Esophagus muscularis mucosa (tissue), 4 donors: ENCODE measurements around the gene MRPS2. TPM values are rescaled to one million over a fixed set of nuclear protein-coding genes. Genes with fewer than 3 reads are reported as not detected.
"Not testable (repeated sequence)": the region's sequence is repeated elsewhere in the genome, so short reads cannot be mapped to it uniquely, and the experiment has no call there.

Source experiments
- DNase-seq: peaks from one replicate; pipeline ENCODE4 v3.0.0-alpha.2; 2017; ENCODE audit errors: extremely low spot score
- H3K27ac ChIP-seq, 4 donors: fragments of 200-600 bp; sonication (generic); replicated peaks in 1 of 4; 1 replicate in 3 of 4; 2 replicates in 1 of 4; pipeline ENCODE4 v1.5.1; 2016 to 2019; ENCODE audit warnings: mild to moderate bottlenecking in 1 of 4
- H3K27me3 ChIP-seq, 4 donors: fragments of 200-600 bp; sonication (generic); one replicate each; pipeline versions ENCODE4 v1.5.1 to v1.6.0; 2016 to 2019
- H3K36me3 ChIP-seq, 4 donors: fragments of 200-600 bp; sonication (generic); one replicate each; pipeline ENCODE4 v1.5.1; 2016 to 2019
- H3K4me1 ChIP-seq, 4 donors: fragments of 200-600 bp; sonication (generic); one replicate each; pipeline ENCODE4 v1.5.1; 2016 to 2019
- H3K4me3 ChIP-seq, 4 donors: fragments of 200-600 bp; sonication (generic); 1 replicate in 2 of 4; 2 replicates in 2 of 4; pipeline ENCODE4 v1.5.1; 2016 to 2019; ENCODE audit warnings: mild to moderate bottlenecking in 4 of 4, moderate library complexity in 1 of 4
- H3K9me3 ChIP-seq, 4 donors: fragments of 200-600 bp; sonication (generic); 1 replicate in 3 of 4; 2 replicates in 1 of 4; pipeline ENCODE4 v1.5.1; 2016 to 2019
- CTCF ChIP-seq, 3 experiments: fragments of 200-600 bp in 2 of 3; fragments of 450-650 bp in 1 of 3; sonication (generic) in 2 of 3; IDR thresholded peaks; one replicate each; pipeline ENCODE4 v1.5.1; 2017 to 2019; ENCODE audit warnings: antibody characterized with exemption in 3 of 3, mild to moderate bottlenecking in 2 of 3, moderate library complexity in 1 of 3
- EP300 ChIP-seq: sonication (generic); formaldehyde crosslinking; IDR thresholded peaks from one replicate; pipeline ENCODE4 v1.6.1; 2017; ENCODE audit warnings: antibody characterized with exemption
- POLR2A ChIP-seq: fragments of 450-650 bp; IDR thresholded peaks from one replicate; pipeline ENCODE4 v1.6.1; 2017; ENCODE audit warnings: antibody characterized with exemption, moderate library complexity, mild to moderate bottlenecking, low read depth
- POLR2AphosphoS5 ChIP-seq, 2 donors: sonication (generic); formaldehyde crosslinking; IDR thresholded peaks; one replicate each; pipeline ENCODE4 v1.6.1; 2017; ENCODE audit warnings: antibody characterized with exemption in 2 of 2
- WGBS: methylation state at CpG from one replicate; pipeline ENCODE4 v1.1.5; 2018; 5-methylcytosine and 5-hydroxymethylcytosine counted together
- intact Hi-C: fragments of 100-400 bp; cut with DNase I; formaldehyde crosslinking; loops from one replicate; pipeline ENCODE4 v1.15.1; 2023
- total RNA-seq, 4 donors: library from RNA; depleted of rRNA; stranded (reverse); fragments of >200 nt; gene quantifications; one replicate each; pipeline versions ENCODE4 v1.1.0 to v1.2.1, GENCODE V29; 2016

MRPS2 gene
- total RNA-seq, 4 donors from 2014 or later, result 19.5 to 47.3 (median 37.9) TPM

GRCh38 chr9:135533674-135534073, 33.2 kb downstream of the MRPS2 start:
- no peak for TF ChIP-seq POLR2AphosphoS5 (IDR thresholded peaks at IDR 0.05)
- no peak for TF ChIP-seq EP300
- TF ChIP-seq CTCF (IDR thresholded peaks at IDR 0.05), result no peak
- no peak overlapping the region for H3K4me3 ChIP-seq
- no peak overlapping the region for H3K27ac ChIP-seq
- no peaks in the 10 kb centered on the region for H3K4me1 ChIP-seq
- WGBS, result 84% methylated on average over 12 of the region's 12 CpGs
- DNase-seq, result no peak
- H3K9me3 ChIP-seq, result peaks cover 0 to 5% (median 0%) of the 10 kb centered on the region in 4 donors
- H3K36me3 ChIP-seq, result no peaks in the 10 kb centered on the region
- intact Hi-C loops, result no loop called here
- peaks cover 0 to 33% (median 0%) of the 10 kb centered on the region in 4 donors for H3K27me3 ChIP-seq

- H3K27ac ChIP-seq, intact Hi-C loops, DNase-seq, H3K4me3 ChIP-seq, H3K36me3 ChIP-seq, H3K9me3 ChIP-seq, H3K4me1 ChIP-seq: not testable (repeated sequence)
- WGBS, result 39% methylated on average over 10 of the region's 10 CpGs
- H3K27me3 ChIP-seq, result peaks cover 0 to 39% (median 0%) of the 10 kb centered on the region in 4 donors
These were observed 33.8 kb downstream of the MRPS2 start for GRCh38 chr9:135534192-135534711.

- H3K36me3 ChIP-seq, DNase-seq, H3K4me1 ChIP-seq, H3K9me3 ChIP-seq, H3K27ac ChIP-seq, H3K4me3 ChIP-seq, intact Hi-C loops: not testable (repeated sequence)
- H3K27me3 ChIP-seq, result peaks cover 0 to 45% (median 0%) of the 10 kb centered on the region in 4 donors
- WGBS, result 97% methylated on average over 3 of the region's 4 CpGs
These were observed 34.3 kb downstream of the MRPS2 start for GRCh38 chr9:135534826-135535225.

- H3K4me3 ChIP-seq, H3K9me3 ChIP-seq, H3K4me1 ChIP-seq, H3K36me3 ChIP-seq, H3K27ac ChIP-seq, DNase-seq, intact Hi-C loops: not testable (repeated sequence)
- 77% methylated on average over 8 of the region's 13 CpGs for WGBS
- H3K27me3 ChIP-seq, result peaks cover 0 to 46% (median 0%) of the 10 kb centered on the region in 4 donors
These were observed 35.1 kb downstream of the MRPS2 start for GRCh38 chr9:135535631-135536030.

- no peak overlapping the region for H3K4me3 ChIP-seq
- no peaks in the 10 kb centered on the region for H3K4me1 ChIP-seq
- H3K9me3 ChIP-seq, result no peaks in the 10 kb centered on the region
- H3K27me3 ChIP-seq, result peaks cover 0 to 44% (median 0%) of the 10 kb centered on the region in 4 donors
- no peak for DNase-seq
- 73% methylated on average over 8 of the region's 8 CpGs for WGBS
- TF ChIP-seq POLR2AphosphoS5 (IDR thresholded peaks at IDR 0.05), result no peak
- no peak for TF ChIP-seq POLR2A
- TF ChIP-seq EP300, result no peak
- TF ChIP-seq CTCF (IDR thresholded peaks at IDR 0.05), result no peak
- H3K36me3 ChIP-seq, result no peaks in the 10 kb centered on the region
- H3K27ac ChIP-seq, result no peak overlapping the region
- intact Hi-C loops, result no loop called here
These were observed 35.7 kb downstream of the MRPS2 start for GRCh38 chr9:135536216-135536615.

GRCh38 chr9:135543262-135543894, 42.9 kb downstream of the MRPS2 start:
- H3K9me3 ChIP-seq, H3K4me3 ChIP-seq, H3K36me3 ChIP-seq, H3K27ac ChIP-seq, DNase-seq, intact Hi-C loops, H3K4me1 ChIP-seq: not testable (repeated sequence)
- peaks cover 0 to 61% (median 0%) of the 10 kb centered on the region in 4 donors for H3K27me3 ChIP-seq
- WGBS, result 33% methylated on average over 8 of the region's 8 CpGs
